AG09309 (cell line): ENCODE results near the gene LRP1B.

Source experiments
- DNase-seq: peaks from one replicate; pipeline ENCODE4 v3.0.0-alpha.2; 2010; ENCODE audit warnings: low read depth
- H3K4me3 ChIP-seq: 2 replicates; pipeline ENCODE4 v1.5.1; 2011; ENCODE audit warnings: mild to moderate bottlenecking, low read depth, low read length, moderate library complexity; ENCODE audit not compliant: control insufficient read depth
- TF ChIP-seq, protein P1 (sequence below): IDR thresholded peaks from 2 replicates; pipeline ENCODE4 v1.5.1; 2011; ENCODE audit warnings: mild to moderate bottlenecking, low read depth, low read length, inconsistent platforms; ENCODE audit not compliant: insufficient read depth, control insufficient read depth; ENCODE audit errors: missing control alignments

Gene LRP1B

DNA sequence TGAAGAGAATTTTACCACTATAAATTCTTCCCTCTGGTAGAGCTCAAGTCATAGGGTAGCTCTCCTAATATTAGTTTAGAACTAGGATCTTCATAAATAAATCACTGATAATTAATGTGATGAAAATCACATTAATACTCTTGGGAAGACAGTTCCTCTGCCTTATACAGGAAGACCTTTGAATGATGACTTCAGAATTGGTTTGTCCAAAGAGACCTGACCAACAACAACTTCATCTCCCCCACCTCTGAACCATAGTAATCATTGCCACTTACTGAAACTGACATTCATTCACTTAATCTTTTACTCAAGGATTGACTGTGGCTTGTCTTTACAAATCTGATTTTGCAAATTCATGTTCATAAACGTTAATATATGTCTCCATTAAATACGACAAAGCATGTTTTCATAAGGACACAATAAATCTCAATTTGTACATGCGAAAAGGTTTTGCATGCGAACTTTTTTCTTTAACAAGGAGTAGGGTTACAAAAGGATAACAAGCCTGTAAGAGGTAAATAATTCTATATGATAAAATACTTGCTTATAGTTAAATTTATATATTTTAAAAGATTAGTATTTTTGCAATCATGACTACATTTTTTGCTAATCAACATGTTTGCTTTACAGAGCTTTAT lies 61.4 kb downstream of the LRP1B start:
- TF ChIP-seq, protein P1, sequence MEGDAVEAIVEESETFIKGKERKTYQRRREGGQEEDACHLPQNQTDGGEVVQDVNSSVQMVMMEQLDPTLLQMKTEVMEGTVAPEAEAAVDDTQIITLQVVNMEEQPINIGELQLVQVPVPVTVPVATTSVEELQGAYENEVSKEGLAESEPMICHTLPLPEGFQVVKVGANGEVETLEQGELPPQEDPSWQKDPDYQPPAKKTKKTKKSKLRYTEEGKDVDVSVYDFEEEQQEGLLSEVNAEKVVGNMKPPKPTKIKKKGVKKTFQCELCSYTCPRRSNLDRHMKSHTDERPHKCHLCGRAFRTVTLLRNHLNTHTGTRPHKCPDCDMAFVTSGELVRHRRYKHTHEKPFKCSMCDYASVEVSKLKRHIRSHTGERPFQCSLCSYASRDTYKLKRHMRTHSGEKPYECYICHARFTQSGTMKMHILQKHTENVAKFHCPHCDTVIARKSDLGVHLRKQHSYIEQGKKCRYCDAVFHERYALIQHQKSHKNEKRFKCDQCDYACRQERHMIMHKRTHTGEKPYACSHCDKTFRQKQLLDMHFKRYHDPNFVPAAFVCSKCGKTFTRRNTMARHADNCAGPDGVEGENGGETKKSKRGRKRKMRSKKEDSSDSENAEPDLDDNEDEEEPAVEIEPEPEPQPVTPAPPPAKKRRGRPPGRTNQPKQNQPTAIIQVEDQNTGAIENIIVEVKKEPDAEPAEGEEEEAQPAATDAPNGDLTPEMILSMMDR = no peak
- no peak for DNase-seq
- no peak overlapping the region for H3K4me3 ChIP-seq

DNA sequence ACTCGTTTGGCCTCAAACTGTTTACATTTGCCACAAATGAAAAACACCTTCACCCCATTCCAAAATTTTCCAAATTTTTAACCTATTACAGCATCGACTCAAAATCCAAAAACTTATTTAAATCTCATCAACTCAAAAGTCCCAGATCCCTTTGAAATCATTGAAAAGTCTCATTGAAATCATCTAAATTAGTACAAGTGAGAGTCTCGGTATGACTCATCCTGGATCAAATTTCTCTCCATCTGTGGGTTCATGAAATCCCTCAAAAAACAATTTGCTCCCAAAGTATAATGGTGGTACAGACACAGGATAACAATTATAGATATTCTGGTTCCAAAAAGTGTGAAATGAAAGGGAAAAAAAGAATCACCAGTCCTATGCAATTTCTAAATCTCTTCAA lies 65.1 kb downstream of the LRP1B start:
- H3K4me3 ChIP-seq = no peak overlapping the region
- no peak for DNase-seq
- TF ChIP-seq, protein P1 = no peak

DNA sequence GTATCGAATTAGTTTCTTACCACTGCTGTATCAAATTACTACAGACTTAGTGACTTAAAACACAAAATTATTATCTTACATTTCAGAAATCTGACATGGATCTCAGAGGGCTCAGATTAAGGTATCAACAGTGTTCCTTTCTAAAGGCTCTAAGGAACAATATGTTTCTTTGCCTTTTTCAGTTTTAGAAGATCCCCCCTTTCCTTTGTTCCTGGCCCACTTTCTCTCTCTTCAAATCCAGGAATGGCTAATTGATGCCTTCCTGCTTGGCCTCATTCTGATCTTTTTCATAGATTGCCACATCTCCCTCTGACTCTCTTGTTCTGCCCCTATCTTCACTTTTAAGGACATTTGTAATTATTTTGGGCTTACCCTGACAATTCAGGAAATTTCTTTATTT lies 65.7 kb downstream of the LRP1B start:
- H3K4me3 ChIP-seq = no peak overlapping the region
- DNase-seq = no peak
- TF ChIP-seq, protein P1 = no peak

DNA sequence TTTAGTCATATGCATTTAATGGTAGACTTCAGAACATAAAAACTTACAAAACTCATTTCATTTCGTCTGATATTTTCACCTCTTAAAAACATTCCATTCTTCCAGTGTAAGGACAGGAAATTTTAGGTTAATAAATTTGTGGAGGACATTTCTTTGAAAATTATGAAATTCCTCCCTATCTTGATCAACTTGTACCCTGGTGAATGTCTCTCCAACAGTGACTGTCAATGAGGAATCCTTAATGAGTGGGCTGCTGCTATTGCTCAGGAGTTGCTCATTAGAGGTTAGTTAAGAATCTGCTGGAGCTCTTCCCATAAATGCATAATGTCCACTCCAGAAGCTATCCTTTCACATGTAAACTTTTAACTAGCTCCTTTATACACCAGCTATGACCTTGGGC lies 69.1 kb downstream of the LRP1B start:
- no peak for DNase-seq
- no peak overlapping the region for H3K4me3 ChIP-seq
- TF ChIP-seq, protein P1 = no peak

DNA sequence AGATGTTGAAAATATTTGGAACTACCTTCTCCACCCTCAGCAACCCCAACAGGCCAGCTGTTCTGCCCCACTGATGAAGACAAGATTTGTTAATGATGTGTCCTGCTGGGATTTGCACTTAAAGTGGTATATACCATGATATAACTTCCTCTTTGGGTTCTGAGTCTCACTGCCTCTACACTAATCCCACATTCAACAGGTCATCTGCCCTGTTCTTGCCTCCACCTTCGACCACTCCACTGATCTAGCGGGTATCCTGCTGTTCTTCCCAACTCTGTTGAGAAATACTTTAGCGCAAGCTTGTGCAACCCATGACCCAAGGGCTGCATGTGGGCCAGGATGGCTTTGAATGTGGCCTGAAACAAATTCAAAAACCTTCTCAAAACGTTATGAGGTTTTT lies 72.7 kb downstream of the LRP1B start:
- no peak overlapping the region for H3K4me3 ChIP-seq
- TF ChIP-seq, protein P1 = no peak
- no peak for DNase-seq

DNA sequence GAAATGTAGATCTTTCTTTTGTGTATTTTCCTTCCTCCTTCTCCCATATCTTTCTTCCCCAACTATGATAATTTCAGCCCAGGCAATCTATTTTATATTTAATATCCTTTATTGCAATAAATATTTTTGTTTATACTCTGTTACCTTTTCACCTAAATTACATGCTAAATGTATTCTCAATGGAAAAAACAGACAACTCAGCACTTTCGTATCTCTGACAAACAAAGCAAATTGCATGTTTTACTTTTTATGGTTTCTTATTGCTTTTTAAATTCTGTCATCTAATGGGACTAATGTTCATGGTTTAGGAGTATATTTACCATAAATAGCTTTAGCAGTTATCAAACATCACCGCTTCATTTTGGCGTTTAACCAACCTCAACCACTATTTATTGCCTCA lies 74.0 kb downstream of the LRP1B start:
- TF ChIP-seq, protein P1 = no peak
- no peak overlapping the region for H3K4me3 ChIP-seq
- no peak for DNase-seq
